SK-N-DZ (cell line): ENCODE measurements around the gene ZNF160.
A peak's percentile ranks its signal among the peaks of the same experiment; 100 is the strongest.
"Not testable (repeated sequence)": the region's sequence is repeated elsewhere in the genome, so short reads cannot be mapped to it uniquely, and the experiment has no call there.

Experiments
- DNase-seq: peaks from one replicate; pipeline ENCODE4 v3.0.0-alpha.2; 2015; ENCODE audit warnings: low spot score

The ZNF160 gene

GRCh38 chr19:53092723-53093122 lies 10.5 kb downstream of the ZNF160 start:
- DNase-seq = no peak

DNA sequence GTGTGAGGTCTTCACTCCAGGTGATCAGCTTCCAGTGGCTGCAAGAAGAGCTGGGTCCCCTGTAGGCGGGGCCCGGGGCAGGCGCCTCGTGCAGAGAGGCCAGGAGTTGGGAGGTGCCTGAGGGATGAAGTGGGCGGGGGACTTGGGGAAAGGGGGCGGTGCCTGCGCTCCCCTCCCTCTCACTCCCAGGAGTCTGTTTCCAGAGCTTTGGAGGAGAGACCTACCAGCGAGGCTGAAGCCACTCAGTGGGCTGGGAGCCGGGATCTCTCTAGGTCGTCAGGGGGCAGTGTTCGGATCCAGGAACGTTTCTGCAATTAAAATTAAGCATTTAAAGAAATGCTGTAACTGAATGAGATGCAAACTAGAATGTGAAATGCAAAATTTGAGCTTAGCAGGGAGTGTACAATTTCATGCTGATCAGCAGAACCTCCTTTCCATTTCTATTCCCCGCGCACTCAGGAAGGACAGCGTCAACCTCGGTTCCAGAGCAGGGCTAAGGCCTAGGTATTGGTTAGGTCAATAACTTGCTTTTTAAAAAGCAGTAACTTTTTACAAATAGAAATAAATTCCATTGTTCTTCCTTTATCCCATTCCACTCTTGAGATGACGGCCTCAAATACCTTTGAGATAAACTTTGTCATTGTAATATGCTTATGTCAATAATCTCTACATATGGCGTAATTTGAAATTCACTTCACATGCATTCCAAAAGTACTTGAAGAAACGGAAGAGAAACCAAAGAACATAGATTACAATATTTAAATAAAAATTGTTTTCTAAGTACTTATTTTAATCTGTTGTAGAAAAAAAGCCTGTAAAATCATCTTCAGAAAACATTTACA lies 11.6 kb downstream of the ZNF160 start:
- DNase-seq = no peak

- no peak for DNase-seq
Measured at GRCh38 chr19:53088091-53088490, 15.1 kb downstream of the ZNF160 start.

DNA sequence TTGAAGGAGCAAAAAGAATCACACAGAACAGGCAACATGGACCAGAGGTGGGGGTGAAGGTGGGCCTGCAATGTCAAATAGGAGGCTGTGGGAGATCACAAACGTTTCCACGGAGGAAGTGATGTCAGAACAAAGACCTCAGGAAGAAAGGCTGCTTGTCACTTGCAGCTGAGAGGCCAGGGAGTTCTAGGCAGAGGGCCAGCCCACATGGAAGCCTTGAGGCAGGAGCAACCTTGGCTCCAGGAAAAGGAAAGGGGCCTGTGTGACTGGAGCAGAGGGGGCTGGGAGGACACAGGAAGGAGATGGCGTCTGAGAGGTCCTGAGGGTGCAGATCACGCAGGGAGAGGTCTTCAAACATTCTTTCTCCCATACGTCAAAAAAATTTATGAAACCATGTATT lies 16.3 kb downstream of the ZNF160 start:
- DNase-seq = no peak

GRCh38 chr19:53085496-53085895 lies 17.7 kb downstream of the ZNF160 start:
- DNase-seq = no peak

GRCh38 chr19:53082929-53083328 lies 20.3 kb downstream of the ZNF160 start:
- no peak for DNase-seq

DNA sequence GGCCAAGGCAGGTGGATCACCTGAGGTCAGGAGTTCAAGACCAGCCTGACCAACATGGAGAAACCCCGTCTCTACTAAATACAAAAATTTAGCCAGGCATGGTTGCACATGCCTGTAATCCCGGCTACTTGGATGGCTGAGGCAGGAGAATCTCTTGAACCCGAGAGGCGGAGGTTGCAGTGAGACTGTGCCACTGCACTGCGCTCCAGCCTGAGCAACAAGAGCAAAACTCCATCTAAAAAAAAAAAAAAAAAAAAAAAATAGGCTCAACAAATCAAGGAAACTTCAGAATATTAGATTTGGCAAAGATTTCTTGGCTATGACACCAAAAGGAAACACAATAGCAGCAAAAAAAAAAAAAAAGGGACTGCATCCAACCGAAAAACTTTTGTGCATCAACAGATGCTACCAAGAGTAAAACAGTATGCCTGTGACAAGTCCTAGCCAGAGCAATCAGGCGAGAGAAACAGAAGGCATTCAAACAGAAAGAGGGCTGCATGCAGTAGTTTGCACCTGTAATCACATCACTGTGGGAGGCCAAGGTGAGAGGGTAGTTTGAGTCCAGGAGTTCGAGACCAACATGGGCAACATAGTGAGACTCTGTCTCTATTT lies 23.8 kb downstream of the ZNF160 start:
- no peak for DNase-seq

DNA sequence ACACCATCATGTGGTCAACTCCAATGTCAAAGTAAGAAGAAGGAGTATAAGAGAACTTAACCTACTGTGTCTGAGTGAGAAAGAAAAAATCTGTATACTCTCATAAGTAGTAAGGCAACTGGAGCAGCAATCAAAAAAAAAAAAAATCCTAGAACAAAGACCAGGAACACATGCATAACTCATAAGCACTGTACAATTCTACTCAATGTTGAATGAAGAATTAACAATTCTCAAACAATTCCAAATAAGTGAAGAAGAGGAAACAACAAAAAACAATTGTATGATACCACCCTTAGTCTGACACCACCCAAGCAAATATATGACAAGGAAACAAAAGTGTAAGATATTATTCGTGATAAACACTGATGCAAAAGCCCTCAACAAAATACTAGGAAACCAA lies 24.6 kb downstream of the ZNF160 start:
- no peak for DNase-seq

GRCh38 chr19:53076984-53077383 lies 26.2 kb downstream of the ZNF160 start:
- peak; percentile 23 for DNase-seq

- DNase-seq = no peak
Measured at GRCh38 chr19:53068834-53069233, 34.4 kb downstream of the ZNF160 start.

- no peak for DNase-seq
Measured at GRCh38 chr19:53068199-53068598, 35.0 kb downstream of the ZNF160 start.

DNA sequence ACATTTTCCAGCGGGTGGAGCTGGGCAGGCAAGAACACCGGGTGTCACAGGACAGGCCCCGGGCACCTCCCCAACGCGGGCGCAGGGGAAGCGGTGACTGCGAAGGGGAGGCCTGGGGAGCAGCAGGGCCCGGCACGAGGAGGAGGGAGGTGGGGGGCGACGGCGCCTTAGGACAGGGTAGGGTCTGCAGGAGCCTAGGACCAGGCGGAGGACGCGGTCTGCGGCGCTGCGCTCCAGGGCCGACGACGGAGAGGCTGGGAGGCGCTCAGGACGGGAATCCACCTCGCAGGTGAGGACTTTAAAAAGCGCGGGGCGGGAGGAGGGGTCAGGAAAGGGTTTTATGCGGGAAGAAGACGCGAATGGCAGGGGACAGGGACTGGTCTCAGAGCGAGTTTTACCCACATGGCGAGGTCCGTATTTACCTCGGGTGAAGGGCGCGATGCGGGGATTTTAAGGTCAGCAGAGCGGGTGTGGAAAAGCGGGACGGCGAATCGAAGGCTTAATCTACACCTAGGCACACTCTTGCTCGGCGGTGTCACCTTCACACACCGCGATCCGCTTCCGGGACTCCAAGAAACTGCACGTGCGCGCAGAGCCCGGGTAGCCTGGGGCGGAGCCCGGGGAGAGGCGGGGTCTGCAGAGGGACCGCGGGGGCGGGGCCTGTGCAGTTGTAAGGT lies 45.2 kb downstream of the ZNF160 start:
- no peak for DNase-seq

GRCh38 chr19:53055117-53055516 lies 48.1 kb downstream of the ZNF160 start:
- DNase-seq = no peak

- no peak for DNase-seq
Measured at GRCh38 chr19:53047379-53047778, 55.8 kb downstream of the ZNF160 start.

GRCh38 chr19:53045536-53045935 lies 57.7 kb downstream of the ZNF160 start:
- no peak for DNase-seq

GRCh38 chr19:53041366-53041765 lies 61.9 kb downstream of the ZNF160 start:
- DNase-seq = no peak

- DNase-seq = no peak
Measured at GRCh38 chr19:53037101-53038097, 65.8 kb downstream of the ZNF160 start.

GRCh38 chr19:53034948-53035675 lies 68.1 kb downstream of the ZNF160 start:
- DNase-seq = no peak

DNA sequence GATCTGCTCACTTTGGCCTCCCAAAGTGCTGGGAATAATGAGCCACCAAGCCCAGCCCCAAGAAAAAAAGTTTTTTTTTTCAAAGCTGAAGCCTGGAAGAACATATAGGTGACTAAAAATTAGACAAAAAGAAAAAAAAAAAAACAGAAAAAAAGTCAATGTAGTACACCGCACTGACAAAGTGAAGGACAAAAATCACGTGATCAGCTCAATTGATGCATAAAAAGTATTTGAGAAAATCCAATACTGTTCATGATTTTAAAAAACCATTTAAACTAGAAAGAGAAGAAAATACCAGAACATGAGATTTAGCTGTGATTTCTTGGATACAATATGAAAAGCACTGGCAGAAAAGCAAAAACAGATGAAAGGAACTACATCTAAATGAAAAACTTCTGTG lies 69.2 kb downstream of the ZNF160 start:
- DNase-seq = no peak

DNA sequence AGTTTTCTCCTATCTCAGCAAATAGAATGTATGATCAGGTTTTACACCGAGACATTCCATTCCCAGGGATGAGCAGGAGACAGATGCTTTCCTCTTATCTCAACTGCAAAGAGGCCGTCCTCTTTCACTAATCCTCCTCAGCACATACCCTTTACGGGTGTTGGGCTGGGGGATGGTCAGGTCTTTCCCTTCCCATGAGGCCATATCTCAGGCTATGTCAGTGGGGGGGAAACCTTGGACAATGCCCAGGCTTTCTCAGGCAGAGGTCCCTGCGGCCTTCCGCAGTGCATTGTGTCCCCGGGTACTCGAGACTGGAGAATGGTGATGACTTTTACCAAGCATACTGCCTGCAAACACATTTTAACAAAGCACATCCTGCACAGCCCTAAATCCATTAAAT lies 74.9 kb downstream of the ZNF160 start:
- DNase-seq = not testable (repeated sequence)

- no peak for DNase-seq
Measured at GRCh38 chr19:53019684-53020083, 83.5 kb downstream of the ZNF160 start.
